ENCODE data around the gene FBXW11.

DNA sequence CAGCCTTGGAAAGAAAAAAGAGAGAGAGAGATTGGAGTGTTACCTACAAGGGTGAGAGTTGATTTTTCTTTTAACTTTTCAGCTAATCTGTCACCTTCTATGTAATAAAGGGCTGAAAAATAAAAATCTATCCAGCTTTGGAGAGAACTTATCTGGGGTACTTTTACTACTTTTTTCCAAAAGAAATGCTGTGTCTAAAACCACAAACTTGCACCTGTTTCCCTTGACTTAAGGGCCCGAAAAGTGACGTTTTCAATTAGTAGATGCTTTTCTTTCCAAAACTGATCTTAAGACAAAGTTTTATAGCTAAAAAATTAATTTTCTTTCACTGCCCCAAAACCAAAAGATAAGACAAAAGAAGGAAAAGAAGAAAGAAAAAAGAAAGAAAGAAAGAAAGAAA lies 172.0 kb downstream of the FBXW11 start:
- TF ChIP-seq EZH2 (IDR thresholded peaks at IDR 0.05; ENCODE audit: low read length, unreplicated experiment) (no peak), EZH2phosphoT487 (IDR thresholded peaks at IDR 0.05; ENCODE audit: borderline replicate concordance, low read length) (no peak)

Measured in PC-3 (cell line).